Measurements from ENCODE around the gene RNASEL.

RNASEL gene

DNA sequence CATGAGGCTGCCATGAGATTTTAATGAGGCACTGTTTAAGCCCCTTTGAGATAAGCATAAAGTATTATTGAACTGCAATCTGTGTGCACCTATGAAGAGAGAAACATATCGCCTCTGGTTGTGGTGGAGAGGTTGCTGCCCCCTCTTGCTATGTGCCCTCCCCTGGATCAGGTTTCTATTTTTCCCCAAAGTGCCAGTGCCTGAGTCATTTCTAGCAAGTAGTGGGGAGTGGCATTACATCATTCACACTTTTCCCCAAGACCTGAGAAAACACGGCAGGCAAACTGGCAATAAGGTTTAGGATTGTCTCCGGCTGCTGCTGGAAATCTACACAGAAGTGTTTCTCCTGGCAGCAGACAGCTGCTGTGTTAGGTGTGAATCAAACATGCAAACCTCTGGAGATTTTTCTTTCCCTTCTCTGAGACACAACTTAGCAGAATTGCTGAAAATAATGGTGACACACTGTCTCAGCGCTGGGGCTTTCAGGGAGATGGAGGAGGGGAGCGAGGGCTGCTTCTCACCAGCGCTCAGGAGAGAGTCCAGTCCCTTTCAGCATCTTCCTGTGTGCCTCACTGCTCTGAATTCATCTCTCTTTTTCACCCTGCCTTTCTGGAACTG, 28.8 kb upstream of the RNASEL start:
- H3K27me3 ChIP-seq (ENCODE audit: control insufficient read depth, insufficient read depth, low read length): peaks cover 60% of the 10 kb centered on the region
- no peaks in the 10 kb centered on the region for H3K36me3 ChIP-seq (ENCODE audit: control insufficient read depth, insufficient read depth, low read length)
- H3K4me3 ChIP-seq (ENCODE audit: low read depth, low read length): no peak overlapping the region
- peaks cover 15% of the 10 kb centered on the region for H3K4me1 ChIP-seq (ENCODE audit: control insufficient read depth, insufficient read depth, low read length)
- H3K9ac ChIP-seq (ENCODE audit: low read depth, low read length): no peak overlapping the region
- no peaks in the 10 kb centered on the region for H3K9me3 ChIP-seq (ENCODE audit: control insufficient read depth, insufficient read depth, low read length)

DNA sequence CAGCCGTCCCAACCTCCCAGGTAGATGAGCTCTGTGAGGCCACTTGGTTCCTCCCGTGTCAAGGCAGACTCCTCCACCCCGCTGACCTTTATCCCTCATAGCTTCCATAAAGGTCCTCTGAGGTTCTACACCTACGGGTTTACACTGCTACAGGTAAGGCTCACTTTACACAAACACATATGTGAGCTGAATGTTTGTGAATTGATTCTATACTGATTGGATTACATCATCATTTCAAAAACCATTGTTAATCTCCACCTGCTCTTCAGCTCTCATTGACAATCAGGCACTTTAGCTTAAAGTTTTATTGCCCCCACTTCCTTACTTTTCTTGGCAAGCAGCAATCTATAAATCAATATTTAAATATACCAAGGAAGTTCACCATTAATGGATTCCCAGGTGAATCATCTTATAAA, 28.0 kb upstream of the RNASEL start:
- no peaks in the 10 kb centered on the region for H3K36me3 ChIP-seq (ENCODE audit: control insufficient read depth, insufficient read depth, low read length)
- peaks cover 67% of the 10 kb centered on the region for H3K27me3 ChIP-seq (ENCODE audit: control insufficient read depth, insufficient read depth, low read length)
- H3K9ac ChIP-seq (ENCODE audit: low read depth, low read length): no peak overlapping the region
- peak overlapping the region; percentile 56 for H3K4me3 ChIP-seq (ENCODE audit: low read depth, low read length)
- no peaks in the 10 kb centered on the region for H3K9me3 ChIP-seq (ENCODE audit: control insufficient read depth, insufficient read depth, low read length)
- H3K4me1 ChIP-seq (ENCODE audit: control insufficient read depth, insufficient read depth, low read length): peaks cover 15% of the 10 kb centered on the region

- Histone ChIP-seq H3K27me3 (ENCODE audit: control insufficient read depth, insufficient read depth, low read length) (peaks cover 68% of the 10 kb centered on the region), H3K9me3 (ENCODE audit: control insufficient read depth, insufficient read depth, low read length) (no peaks in the 10 kb centered on the region), H3K4me3 (ENCODE audit: low read depth, low read length) (peak overlapping the region; percentile 56), H3K4me1 (ENCODE audit: control insufficient read depth, insufficient read depth, low read length) (peaks cover 16% of the 10 kb centered on the region), H3K9ac (ENCODE audit: low read depth, low read length) (no peak overlapping the region), H3K36me3 (ENCODE audit: control insufficient read depth, insufficient read depth, low read length) (no peaks in the 10 kb centered on the region)
These were observed 27.3 kb upstream of the RNASEL start for GRCh38 chr1:182616130-182617013.

DNA sequence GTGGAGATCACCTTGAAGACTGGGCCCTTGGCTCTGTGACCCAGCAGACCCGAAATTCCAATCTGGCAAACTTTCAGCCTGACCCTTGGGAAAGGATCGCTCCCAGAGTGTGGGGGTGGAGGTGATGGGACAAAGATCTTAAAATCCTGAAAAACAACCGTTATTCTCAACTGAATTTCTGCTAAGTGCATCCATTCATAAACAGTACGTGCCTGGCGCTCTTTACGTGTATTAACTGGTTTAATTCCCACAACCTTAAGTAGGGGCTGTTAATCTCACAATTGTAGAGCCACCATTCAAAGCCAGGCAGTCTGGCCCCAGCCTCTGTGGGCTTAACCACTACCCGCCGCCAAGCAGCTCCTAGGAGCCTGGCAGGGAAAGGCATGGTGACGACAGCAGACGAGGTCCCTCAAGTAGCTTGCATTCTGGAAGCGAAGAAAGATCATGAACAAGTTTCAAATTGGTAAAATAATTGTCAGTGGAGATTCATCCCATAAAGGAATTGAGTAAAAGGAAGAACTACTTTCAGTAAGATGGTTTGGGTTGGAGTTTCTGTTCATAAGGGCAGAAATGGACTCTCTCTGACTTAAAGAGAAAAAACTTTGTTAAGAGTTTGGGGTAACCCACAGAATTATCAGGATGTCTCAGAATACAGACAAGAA, 26.5 kb upstream of the RNASEL start:
- H3K4me1 ChIP-seq (ENCODE audit: control insufficient read depth, insufficient read depth, low read length): peaks cover 19% of the 10 kb centered on the region
- H3K36me3 ChIP-seq (ENCODE audit: control insufficient read depth, insufficient read depth, low read length): no peaks in the 10 kb centered on the region
- H3K9ac ChIP-seq (ENCODE audit: low read depth, low read length): peak overlapping the region; percentile 9
- no peaks in the 10 kb centered on the region for H3K9me3 ChIP-seq (ENCODE audit: control insufficient read depth, insufficient read depth, low read length)
- peak overlapping the region; percentile 56 for H3K4me3 ChIP-seq (ENCODE audit: low read depth, low read length)
- peaks cover 75% of the 10 kb centered on the region for H3K27me3 ChIP-seq (ENCODE audit: control insufficient read depth, insufficient read depth, low read length)

DNA sequence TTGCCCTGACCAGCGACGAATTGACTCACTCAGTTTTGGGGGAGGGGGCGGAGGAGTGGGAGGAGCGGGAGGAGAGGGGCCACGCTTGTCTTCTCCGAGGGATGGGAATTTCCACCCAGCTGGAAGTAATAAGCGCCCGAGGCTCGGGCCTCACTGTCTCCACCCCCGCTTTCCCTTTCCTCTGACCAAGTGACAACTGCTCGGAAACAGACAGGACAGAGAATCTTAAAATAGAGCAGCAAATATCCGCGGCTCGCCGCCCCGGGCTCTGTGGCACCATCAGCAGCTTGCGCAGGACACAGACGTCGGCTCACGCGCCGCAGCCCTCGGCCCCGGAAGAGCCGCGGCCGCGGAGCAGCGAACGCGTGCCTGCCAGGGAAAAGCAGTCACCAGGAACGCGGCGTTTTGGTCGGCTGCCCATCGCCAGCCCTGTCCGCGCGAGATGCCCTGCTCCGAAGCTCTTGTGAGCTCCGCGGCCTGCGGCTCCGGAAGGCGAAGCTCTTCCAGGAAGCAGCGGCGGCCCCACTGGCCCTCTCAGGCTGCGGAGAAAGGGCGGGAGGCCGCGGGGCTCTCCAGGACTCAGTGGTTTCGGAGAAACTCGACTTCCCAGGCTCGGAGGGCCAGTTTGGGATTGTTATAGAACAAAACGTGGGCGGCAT, 25.9 kb upstream of the RNASEL start:
- peak overlapping the region; percentile 56 for H3K4me3 ChIP-seq (ENCODE audit: low read depth, low read length)
- H3K4me1 ChIP-seq (ENCODE audit: control insufficient read depth, insufficient read depth, low read length): peaks cover 19% of the 10 kb centered on the region
- H3K36me3 ChIP-seq (ENCODE audit: control insufficient read depth, insufficient read depth, low read length): no peaks in the 10 kb centered on the region
- H3K27me3 ChIP-seq (ENCODE audit: control insufficient read depth, insufficient read depth, low read length): peaks cover 82% of the 10 kb centered on the region
- H3K9me3 ChIP-seq (ENCODE audit: control insufficient read depth, insufficient read depth, low read length): no peaks in the 10 kb centered on the region
- peak overlapping the region; percentile 9 for H3K9ac ChIP-seq (ENCODE audit: low read depth, low read length)

- H3K9me3 ChIP-seq (ENCODE audit: control insufficient read depth, insufficient read depth, low read length): no peaks in the 10 kb centered on the region
- H3K4me3 ChIP-seq (ENCODE audit: low read depth, low read length): no peak overlapping the region
- peaks cover 80% of the 10 kb centered on the region for H3K27me3 ChIP-seq (ENCODE audit: control insufficient read depth, insufficient read depth, low read length)
- no peak overlapping the region for H3K9ac ChIP-seq (ENCODE audit: low read depth, low read length)
- no peaks in the 10 kb centered on the region for H3K36me3 ChIP-seq (ENCODE audit: control insufficient read depth, insufficient read depth, low read length)
- H3K4me1 ChIP-seq (ENCODE audit: control insufficient read depth, insufficient read depth, low read length): peaks cover 17% of the 10 kb centered on the region
These were observed 22.7 kb upstream of the RNASEL start for GRCh38 chr1:182611787-182612186.

DNA sequence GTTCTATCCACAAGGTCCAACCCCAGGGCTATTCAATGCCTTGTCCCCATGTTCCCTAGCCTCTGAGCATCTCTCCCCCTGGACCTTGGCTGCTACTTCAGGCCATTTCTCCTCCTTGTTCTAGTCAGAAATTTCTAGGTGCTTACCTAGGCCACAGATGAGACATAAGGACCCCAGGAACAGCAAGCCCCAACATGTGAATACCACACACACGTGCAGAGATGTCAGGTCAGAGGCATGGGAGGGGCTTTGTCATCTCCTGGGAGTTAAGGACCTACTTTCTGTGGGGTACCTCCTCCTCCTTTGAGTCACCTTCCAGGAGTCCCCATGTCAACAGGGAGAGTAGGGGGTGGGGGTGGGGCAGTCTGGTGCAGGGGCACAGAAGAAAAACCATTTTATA, 22.3 kb upstream of the RNASEL start:
- Histone ChIP-seq H3K4me3 (ENCODE audit: low read depth, low read length) (no peak overlapping the region), H3K9ac (ENCODE audit: low read depth, low read length) (no peak overlapping the region), H3K27me3 (ENCODE audit: control insufficient read depth, insufficient read depth, low read length) (peaks cover 81% of the 10 kb centered on the region), H3K4me1 (ENCODE audit: control insufficient read depth, insufficient read depth, low read length) (peaks cover 12% of the 10 kb centered on the region), H3K9me3 (ENCODE audit: control insufficient read depth, insufficient read depth, low read length) (no peaks in the 10 kb centered on the region), H3K36me3 (ENCODE audit: control insufficient read depth, insufficient read depth, low read length) (no peaks in the 10 kb centered on the region)

- no peaks in the 10 kb centered on the region for H3K9me3 ChIP-seq (ENCODE audit: control insufficient read depth, insufficient read depth, low read length)
- H3K9ac ChIP-seq (ENCODE audit: low read depth, low read length): no peak overlapping the region
- H3K4me1 ChIP-seq (ENCODE audit: control insufficient read depth, insufficient read depth, low read length): peaks cover 10% of the 10 kb centered on the region
- no peaks in the 10 kb centered on the region for H3K36me3 ChIP-seq (ENCODE audit: control insufficient read depth, insufficient read depth, low read length)
- no peak overlapping the region for H3K4me3 ChIP-seq (ENCODE audit: low read depth, low read length)
- peaks cover 82% of the 10 kb centered on the region for H3K27me3 ChIP-seq (ENCODE audit: control insufficient read depth, insufficient read depth, low read length)
These were observed 21.6 kb upstream of the RNASEL start for GRCh38 chr1:182610606-182611194.

DNA sequence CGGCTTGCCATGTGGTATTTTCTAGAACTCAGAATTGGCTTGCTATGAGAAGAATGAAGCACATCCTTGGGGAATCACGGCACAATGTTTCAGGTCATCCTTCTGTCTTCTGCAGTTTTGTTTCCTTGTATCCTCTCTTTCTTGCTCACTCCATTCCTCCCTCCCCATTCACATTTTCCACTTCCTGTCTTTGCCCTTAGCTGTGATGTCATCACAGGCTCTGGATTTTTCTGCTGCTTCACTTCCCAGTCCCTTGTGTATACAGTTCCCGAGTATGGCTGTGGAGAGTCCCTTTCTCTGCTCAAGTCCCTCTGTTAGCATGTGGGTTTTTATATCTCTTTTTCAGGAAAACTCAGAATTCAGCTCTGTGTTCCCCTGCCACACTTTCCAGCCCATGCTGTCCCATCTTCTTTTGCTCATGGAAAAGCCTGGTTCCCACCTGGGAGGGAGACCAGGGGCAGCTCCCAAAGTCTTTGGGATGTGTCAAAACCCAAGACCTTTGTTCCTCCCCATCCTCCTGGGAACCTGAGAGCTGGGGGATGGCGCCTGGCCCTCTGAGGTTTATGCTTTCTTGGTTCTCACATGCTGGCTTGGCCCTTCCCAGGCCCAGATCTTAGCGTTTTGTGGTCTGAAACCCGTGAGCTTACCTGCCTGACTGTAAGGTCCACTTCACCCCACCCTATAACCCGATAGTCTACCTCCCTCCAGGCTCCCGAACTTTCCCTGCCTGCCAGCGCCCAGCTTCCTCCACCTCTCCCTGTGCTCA, 20.0 kb upstream of the RNASEL start:
- no peaks in the 10 kb centered on the region for H3K36me3 ChIP-seq (ENCODE audit: control insufficient read depth, insufficient read depth, low read length)
- H3K27me3 ChIP-seq (ENCODE audit: control insufficient read depth, insufficient read depth, low read length): peaks cover 81% of the 10 kb centered on the region
- no peak overlapping the region for H3K9ac ChIP-seq (ENCODE audit: low read depth, low read length)
- H3K4me3 ChIP-seq (ENCODE audit: low read depth, low read length): no peak overlapping the region
- no peaks in the 10 kb centered on the region for H3K9me3 ChIP-seq (ENCODE audit: control insufficient read depth, insufficient read depth, low read length)
- peaks cover 7% of the 10 kb centered on the region for H3K4me1 ChIP-seq (ENCODE audit: control insufficient read depth, insufficient read depth, low read length)

GRCh38 chr1:182608236-182608635, 19.2 kb upstream of the RNASEL start:
- Histone ChIP-seq H3K4me1 (ENCODE audit: control insufficient read depth, insufficient read depth, low read length) (peaks cover 7% of the 10 kb centered on the region), H3K27me3 (ENCODE audit: control insufficient read depth, insufficient read depth, low read length) (peaks cover 80% of the 10 kb centered on the region), H3K9me3 (ENCODE audit: control insufficient read depth, insufficient read depth, low read length) (no peaks in the 10 kb centered on the region), H3K4me3 (ENCODE audit: low read depth, low read length) (no peak overlapping the region), H3K9ac (ENCODE audit: low read depth, low read length) (no peak overlapping the region), H3K36me3 (ENCODE audit: control insufficient read depth, insufficient read depth, low read length) (no peaks in the 10 kb centered on the region)

DNA sequence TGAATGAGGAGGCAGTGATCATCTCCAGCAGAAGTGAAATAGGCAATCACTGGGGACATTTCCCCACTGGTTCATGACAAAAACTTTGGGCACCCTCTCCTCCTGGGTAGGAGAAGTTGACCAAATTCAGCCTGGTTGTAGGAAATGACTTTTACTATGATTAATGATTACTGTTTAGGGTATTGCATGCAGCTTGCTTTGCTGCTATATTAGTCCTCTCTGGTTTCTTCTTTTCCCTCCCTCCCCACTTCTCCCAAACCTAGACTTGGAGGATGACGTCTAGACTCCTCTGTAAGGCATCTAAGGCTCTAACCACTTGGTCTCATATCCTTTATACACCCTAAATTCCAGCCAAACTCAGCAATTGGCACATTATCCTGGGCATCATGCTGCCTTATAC, 18.5 kb upstream of the RNASEL start:
- Histone ChIP-seq H3K4me1 (ENCODE audit: control insufficient read depth, insufficient read depth, low read length) (peaks cover 13% of the 10 kb centered on the region), H3K4me3 (ENCODE audit: low read depth, low read length) (no peak overlapping the region), H3K9me3 (ENCODE audit: control insufficient read depth, insufficient read depth, low read length) (no peaks in the 10 kb centered on the region), H3K36me3 (ENCODE audit: control insufficient read depth, insufficient read depth, low read length) (no peaks in the 10 kb centered on the region), H3K9ac (ENCODE audit: low read depth, low read length) (no peak overlapping the region), H3K27me3 (ENCODE audit: control insufficient read depth, insufficient read depth, low read length) (peaks cover 80% of the 10 kb centered on the region)
